Tongue (tissue), 2 donors: ENCODE measurements around the gene KCTD14. TPM values are rescaled to one million over a fixed set of nuclear protein-coding genes. Genes with fewer than 3 reads are reported as not detected.
"Not testable (repeated sequence)": the region's sequence is repeated elsewhere in the genome, so short reads cannot be mapped to it uniquely, and the experiment has no call there.

Experiments
- DNase-seq: peaks from one replicate; pipeline ENCODE4 v3.0.0-alpha.2; 2015
- total RNA-seq: library from RNA; depleted of rRNA; stranded (reverse); fragments of >200 nt; gene quantifications from one replicate; pipeline ENCODE4 v1.2.3, GENCODE V29; 2014

The KCTD14 gene, protein sequence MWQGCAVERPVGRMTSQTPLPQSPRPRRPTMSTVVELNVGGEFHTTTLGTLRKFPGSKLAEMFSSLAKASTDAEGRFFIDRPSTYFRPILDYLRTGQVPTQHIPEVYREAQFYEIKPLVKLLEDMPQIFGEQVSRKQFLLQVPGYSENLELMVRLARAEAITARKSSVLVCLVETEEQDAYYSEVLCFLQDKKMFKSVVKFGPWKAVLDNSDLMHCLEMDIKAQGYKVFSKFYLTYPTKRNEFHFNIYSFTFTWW
- 2.9 TPM for total RNA-seq

GRCh38 chr11:78022397-78023396 lies at the start of gene KCTD14:
Gene KCTD14 (minus strand): TSS chr11:78023276. CDS start chr11:78023249, 27 bp downstream.
- peak; percentile 73 for DNase-seq

- DNase-seq, result no peak
Measured at GRCh38 chr11:78072455-78072854, 49.4 kb upstream of the KCTD14 start.

GRCh38 chr11:78071717-78072116 lies 48.6 kb upstream of the KCTD14 start:
- DNase-seq, result no peak

DNA sequence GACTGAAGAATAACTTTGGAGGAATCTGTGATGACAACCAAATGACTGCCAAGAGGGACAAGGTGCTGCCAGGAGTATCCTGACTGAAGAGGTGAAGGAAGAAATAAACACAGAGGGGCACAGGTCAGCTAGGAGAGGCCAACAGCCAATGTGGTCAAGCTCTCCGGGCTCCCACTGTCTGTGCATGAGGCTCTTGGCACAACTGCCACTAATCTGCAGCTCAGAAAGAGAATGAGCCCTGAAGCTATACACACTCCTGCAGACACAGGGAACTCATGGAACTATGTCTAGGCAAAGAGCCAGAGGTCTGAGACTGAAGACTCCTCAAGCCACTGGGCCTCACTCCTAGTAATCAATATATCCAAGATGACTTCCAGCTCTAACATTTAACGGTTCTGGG lies 47.5 kb upstream of the KCTD14 start:
- no peak for DNase-seq

DNA sequence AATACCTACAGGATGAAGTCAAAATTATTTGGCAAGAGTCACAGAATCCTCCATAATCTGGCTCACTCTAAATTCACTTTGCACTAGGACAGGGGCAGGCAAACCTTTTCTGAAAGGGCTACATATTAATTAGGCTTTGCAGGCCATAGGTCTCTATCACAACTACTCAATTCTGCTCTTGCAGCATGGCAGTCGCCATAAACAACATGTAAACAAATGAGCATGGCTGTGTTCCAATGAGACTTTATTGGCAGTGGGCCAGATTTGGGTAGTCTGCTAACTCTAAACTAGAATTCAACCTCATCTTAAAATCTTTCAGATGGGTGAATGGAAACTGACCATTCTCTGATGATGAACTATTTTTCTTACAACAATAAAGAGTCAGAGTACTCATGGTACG lies 46.4 kb upstream of the KCTD14 start:
- DNase-seq, result peak; percentile 34

DNA sequence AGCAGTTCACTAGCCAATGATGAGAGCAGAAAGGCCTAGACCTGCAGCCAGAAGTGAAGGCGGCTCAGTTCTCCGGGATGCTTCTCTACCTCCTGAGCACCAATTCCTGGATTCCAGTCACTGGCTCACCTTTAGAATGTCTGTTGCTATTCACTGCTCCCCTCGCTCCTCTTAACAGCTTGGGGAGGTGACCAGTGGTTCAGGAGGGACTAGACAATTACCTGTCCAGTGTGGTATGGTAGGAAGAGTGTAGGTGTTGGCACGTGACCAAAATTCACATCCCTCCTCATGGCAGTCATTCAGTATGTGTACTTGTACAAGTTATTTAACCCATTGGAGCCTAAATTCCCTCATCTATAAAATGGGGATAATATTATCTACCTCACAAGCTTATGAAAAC lies 44.6 kb upstream of the KCTD14 start:
- DNase-seq, result no peak

- DNase-seq, result no peak
Measured at GRCh38 chr11:78066471-78066870, 43.4 kb upstream of the KCTD14 start.

- no peak for DNase-seq
Measured at GRCh38 chr11:78065203-78065602, 42.1 kb upstream of the KCTD14 start.

DNA sequence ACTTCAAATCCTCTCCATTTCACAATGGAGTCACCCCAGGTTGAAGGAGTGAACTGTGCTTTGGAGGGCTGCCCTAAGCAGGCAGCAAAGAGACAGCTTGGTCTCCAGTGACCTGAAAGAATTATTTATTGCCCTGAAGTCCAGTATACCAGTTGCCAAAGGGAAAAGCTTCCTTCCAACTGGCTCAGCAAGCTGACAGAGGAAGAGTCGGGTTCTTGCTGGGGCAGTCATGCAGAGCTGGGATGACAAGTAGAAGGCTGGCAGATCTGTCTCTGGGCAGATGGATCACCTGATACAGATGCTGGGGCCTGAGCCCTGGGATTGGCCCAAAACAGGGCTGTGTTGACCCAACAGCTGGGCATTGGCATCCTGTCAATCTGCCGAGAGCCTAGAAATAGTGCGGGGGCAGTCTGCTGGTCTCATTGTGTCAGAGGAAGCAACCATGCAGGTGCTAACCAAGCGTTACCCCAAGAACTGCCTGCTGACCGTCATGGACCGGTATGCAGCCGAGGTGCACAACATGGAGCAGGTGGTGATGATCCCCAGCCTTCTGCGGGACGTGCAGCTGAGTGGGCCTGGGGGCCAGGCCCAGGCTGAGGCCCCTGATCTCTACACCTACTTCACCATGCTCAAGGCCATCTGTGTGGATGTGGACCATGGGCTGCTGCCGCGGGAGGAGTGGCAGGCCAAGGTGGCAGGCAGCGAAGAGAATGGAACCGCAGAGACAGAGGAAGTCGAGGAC lies 40.5 kb upstream of the KCTD14 start, which contains the start of gene THRSP:
Gene THRSP (plus strand): TSS at position 422 of the 742 bp plus-strand sequence. CDS start 21 bp downstream, at position 443.
- no peak for DNase-seq

DNA sequence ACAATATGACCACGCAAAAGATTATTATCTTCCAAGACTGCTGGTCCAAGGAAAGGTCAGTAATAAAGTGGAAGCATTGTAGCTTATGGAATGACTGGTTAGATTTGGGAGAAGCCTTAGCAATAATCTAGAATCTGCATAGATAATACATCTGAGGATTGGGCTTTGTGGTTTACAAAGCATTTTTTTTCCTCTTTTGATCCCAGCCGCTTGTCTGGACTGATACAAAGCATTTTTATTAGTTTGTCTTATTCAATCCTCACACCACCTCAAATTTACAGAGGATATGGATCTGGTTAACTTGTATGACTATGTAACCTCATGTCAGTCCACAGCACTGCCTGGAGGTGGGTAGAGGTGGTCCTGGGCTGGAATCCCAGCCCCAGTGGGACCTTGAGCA lies 39.6 kb upstream of the KCTD14 start:
- no peak for DNase-seq

DNA sequence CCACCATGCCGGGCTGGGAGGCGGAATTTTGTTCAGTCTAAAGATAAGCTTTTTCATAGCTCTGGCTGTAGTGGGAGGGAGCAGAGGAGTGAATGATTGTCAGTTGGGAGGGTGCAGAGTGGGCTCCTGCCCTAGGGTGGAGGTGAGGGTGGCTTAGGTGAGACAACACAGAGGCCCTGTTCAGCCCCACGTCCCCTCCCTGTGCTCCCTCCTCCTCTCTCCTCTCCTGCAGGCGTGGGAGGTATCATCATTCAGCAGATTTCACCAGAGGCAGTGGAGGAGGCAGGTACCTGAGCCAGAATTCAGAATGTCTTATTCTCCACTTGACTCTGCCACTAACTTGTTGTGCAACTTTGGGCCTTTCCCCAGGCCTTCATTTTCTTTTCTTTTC lies 38.8 kb upstream of the KCTD14 start:
- no peak for DNase-seq

DNA sequence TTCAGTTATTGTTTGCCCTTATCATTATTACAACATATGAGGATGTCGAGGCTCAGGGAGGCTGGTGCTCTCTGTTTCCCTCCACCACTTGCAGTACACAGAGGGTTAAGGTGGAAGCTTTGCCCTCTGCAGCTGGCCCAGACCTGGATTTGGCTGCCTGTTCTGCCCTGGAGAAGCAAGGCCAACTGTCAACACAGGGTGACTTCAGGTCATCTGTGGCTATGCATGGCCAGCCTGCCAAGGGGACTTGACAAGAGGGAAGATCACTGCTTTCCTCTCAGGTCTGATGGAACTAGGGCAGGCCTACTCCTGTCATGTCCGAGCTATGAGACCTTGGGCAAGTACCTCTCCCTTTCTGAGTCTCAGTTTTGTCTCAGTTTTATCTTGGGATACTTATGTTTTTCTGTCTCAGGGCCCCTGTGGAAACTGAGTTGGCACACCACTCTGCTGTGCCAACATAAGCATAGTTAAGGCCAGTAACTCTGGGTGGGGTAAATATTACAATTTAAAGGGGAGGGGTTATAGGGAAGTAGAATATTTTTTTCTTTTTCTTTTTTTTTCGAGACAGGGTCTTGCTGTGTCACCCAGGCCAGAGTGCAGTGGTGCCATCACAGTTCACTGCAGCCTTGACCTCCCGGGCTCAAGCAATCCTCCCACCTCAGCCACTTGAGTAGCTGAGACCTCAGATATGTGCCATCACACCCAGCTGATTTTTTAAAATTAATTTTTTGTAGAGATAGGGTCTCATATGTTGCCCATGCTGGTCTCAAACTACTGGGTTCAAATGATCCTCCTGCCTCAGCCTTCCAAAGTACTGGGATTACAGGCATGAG lies 38.2 kb upstream of the KCTD14 start:
- peak; percentile 33 for DNase-seq

GRCh38 chr11:78060533-78060932 lies 37.5 kb upstream of the KCTD14 start:
- no peak for DNase-seq

DNA sequence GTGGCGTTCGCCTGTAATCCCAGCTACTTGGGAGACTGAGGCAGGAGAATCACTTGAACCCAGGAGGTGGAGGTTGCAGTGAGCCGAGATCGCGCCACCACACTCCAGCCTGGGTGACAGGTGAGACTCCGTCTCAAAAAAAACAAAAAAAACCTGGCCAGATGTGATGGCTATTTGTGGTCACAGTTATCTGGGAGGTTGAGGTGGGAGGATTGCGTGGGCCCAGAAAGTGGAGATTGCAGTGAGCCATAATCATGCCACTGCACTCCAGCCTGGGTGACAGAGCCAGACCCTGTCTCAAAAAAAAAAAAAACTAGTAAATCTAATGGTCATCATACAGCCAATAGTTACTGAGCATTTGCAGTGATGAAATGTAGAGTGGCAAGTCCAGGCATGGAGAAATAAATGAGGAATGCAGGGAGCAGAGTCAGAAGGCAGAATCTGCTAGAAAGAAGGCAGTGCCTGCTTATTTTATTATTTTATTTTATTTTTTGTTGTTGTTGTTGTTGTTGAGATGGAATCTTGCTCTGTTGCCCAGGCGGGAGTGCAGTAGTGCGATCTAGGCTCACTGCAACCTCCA lies 36.8 kb upstream of the KCTD14 start:
- not testable (repeated sequence) for DNase-seq

DNA sequence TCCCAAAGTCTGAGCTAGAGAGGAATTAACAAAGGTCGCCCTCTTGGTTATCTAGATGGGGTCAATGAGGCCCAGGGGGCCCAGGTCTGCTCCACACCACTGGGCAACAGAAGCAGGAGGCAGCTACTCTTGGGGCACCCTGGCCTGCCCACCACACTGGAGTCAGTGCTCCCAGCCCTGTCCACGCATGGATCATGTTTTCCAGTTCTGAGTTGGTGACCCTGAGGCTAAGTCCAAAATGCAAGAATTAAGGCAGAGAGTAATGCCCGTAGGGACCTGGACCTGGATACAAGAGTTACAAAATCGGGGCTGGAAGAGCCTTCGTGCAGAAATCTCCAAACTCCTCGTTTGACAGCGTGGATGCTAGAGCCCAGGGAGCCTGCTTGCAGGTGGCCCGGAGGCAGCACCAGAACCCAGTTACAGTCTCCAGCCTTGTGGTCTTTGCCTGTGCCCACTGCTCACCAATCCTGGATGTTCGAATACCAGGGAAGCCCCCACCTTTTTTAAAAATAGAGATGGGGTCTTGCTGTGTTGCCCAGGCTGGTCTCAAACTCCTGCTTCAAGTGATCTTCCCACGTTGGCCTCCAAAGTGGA lies 34.5 kb upstream of the KCTD14 start:
- no peak for DNase-seq

GRCh38 chr11:78056093-78056492 lies 33.0 kb upstream of the KCTD14 start:
- no peak for DNase-seq

DNA sequence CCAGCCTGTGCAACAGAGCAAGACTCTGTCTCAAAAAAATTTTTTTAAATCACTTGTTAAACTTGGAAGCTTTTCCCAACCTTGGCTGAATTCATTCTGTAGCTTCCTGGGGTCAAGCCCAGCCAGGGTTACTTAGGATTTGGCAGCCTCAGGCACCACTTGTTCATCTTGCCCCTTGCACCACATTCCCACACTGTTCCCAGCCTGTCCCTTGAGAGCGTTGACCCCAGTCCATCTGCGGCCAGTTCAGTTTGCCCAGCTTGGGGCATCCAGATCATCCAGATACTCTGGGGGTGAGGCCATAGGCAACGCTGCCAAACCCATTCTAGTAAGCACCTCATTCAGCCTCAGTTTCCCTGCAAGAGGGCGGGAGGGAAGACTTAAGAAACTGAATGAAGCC lies 31.9 kb upstream of the KCTD14 start:
- no peak for DNase-seq

DNA sequence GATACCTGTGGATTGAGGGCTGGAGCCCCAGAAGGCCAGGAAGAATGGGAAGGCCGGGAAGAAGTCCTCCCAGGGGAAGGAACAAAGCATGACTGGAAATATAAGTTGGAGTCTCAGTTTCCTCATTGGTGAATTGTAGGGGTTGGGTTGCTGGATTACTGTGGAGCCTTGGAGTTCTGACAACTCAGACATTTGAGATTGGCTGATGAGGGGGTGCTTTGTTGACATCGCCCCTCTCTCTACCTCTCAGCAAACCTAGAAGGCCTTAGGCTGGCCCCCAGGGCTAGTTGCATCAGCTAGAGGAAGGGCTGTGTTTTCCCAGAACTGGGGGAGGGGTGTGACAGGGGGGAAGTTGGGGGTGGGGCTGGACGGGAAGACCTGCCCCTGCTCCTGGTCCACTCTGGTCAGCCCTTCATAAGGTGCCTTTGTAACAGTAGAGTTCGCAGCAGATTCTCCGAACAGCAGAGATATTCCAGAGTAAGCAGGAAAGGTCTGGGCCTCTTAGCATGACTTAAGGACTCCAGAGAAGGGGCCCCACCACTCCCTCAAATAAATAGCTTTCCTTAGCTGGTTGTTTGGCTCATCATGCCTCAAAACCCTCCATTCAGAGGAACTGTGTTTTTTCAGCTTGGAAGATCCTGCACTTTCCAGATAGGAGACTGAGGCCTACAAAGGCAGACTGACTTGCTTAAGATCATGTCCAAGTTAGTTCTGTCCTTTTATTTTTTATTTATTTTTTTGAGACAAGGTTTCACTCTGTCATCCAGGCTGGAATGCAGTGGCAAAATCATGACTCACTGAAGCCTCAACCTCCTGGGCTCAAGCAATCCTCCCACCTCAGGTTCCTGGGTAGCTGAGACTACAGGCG lies 28.1 kb upstream of the KCTD14 start:
- no peak for DNase-seq

- no peak for DNase-seq
Measured at GRCh38 chr11:78049348-78049747, 26.3 kb upstream of the KCTD14 start.

DNA sequence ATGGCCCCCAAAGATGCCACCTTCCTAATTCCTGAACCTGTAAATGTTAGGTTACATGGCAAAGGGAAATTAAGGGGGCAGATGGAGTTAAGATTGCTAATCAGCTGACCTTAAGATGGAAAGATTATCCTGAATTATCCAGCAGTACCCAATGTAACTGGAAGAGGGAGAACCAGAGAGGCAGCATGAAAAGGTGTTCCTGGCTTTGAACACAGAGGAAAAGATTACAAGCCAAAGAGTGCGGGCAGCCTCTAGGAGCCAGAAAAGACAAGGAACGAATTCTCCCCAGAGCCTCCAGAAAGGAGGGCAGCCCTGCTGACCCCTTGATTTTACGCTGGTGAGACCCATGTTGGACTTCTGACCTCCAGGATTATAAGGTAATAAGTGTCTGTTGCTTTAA lies 25.5 kb upstream of the KCTD14 start:
- DNase-seq, result no peak
